ENCODE results near the gene LSM12.

Gene LSM12

DNA sequence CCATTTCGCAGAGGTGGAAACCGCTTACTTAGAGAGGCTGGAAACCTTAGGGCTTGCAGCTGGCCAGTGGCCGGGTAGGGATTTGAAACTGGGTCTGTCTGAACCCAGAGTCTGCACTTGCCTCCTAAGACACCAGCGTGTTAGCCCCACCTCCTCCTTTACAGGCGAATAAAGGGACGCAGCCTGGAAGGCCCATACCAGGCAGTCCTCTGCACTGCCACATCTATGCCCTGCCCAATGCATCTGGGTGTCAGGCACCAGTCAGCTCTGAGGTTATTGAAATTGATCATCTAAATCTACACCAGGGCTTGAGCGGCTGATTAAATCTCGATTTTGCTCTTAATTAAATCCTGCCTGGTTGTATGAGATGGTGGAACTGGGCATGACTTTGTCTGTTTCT, 82.0 kb downstream of the LSM12 start:
- no peak for DNase-seq
